Limb (tissue), 2 donors: ENCODE data around the gene ACBD6.

ENCODE experiments used
- DNase-seq, 2 donors: peaks; one replicate each; pipeline ENCODE4 v3.0.0-alpha.2; 2016; ENCODE audit errors: extremely low spot score in 2 of 2

The ACBD6 gene

GRCh38 chr1:180372728-180373127, 129.6 kb downstream of the ACBD6 start:
- DNase-seq: no peak

- DNase-seq: no peak
Measured at GRCh38 chr1:180370597-180370996, 131.8 kb downstream of the ACBD6 start.

GRCh38 chr1:180370188-180370587, 132.2 kb downstream of the ACBD6 start:
- DNase-seq: no peak

GRCh38 chr1:180369061-180369460, 133.3 kb downstream of the ACBD6 start:
- no peak for DNase-seq

GRCh38 chr1:180366371-180367068, 135.9 kb downstream of the ACBD6 start:
- no peak for DNase-seq

GRCh38 chr1:180365039-180365438, 137.3 kb downstream of the ACBD6 start:
- DNase-seq: no peak

GRCh38 chr1:180363246-180363995, 139.0 kb downstream of the ACBD6 start:
- DNase-seq: no peak

- DNase-seq: no peak
Measured at GRCh38 chr1:180360333-180361075, 141.9 kb downstream of the ACBD6 start.

- DNase-seq: peak; percentile 47 to 51
Measured at GRCh38 chr1:180358649-180359048, 143.7 kb downstream of the ACBD6 start.

- DNase-seq: no peak
Measured at GRCh38 chr1:180353945-180354344, 148.4 kb downstream of the ACBD6 start.

- no peak for DNase-seq
Measured at GRCh38 chr1:180352588-180352987, 149.8 kb downstream of the ACBD6 start.

GRCh38 chr1:180352021-180352420, 150.4 kb downstream of the ACBD6 start:
- DNase-seq: no peak

- no peak for DNase-seq
Measured at GRCh38 chr1:180345148-180345547, 157.2 kb downstream of the ACBD6 start.

GRCh38 chr1:180343921-180344769, 158.2 kb downstream of the ACBD6 start:
- DNase-seq: peak; percentile 51 to 58

GRCh38 chr1:180327089-180327488, 175.3 kb downstream of the ACBD6 start:
- no peak for DNase-seq

- no peak for DNase-seq
Measured at GRCh38 chr1:180312926-180313325, 189.5 kb downstream of the ACBD6 start.

GRCh38 chr1:180311011-180311730, 191.2 kb downstream of the ACBD6 start:
- DNase-seq: no peak

- no peak for DNase-seq
Measured at GRCh38 chr1:180310095-180310494, 192.3 kb downstream of the ACBD6 start.

- no peak for DNase-seq
Measured at GRCh38 chr1:180309338-180309737, 193.0 kb downstream of the ACBD6 start.

- no peak for DNase-seq
Measured at GRCh38 chr1:180301135-180301742, 201.1 kb downstream of the ACBD6 start.
